ENCODE results near the gene KCNJ5.

KCNJ5 gene

DNA sequence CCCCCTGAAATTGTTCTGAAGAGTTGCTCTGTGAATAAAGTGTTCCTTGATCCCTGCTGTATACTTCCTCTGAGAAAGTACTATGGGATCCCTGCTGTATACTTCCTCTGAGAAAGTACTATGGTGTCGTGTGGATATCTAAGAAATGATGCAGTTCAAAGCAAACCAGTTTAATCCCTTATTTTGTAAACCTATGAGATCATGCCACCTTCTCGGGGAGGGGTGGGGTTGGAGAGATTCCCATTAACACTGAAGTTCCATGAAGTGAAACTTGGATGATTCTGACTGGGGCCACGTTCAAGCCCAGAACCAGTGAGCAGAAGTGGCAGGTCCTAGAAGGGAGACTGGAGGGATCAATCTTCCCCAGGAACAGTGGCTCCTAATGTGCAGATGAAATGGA, 64.5 kb downstream of the KCNJ5 start:
- Histone ChIP-seq H3K36me3 (ENCODE audit: insufficient read depth, low read length) (no peaks in the 10 kb centered on the region), H3K4me1 (ENCODE audit: control insufficient read depth, insufficient read depth, low read length, unreplicated experiment) (no peaks in the 10 kb centered on the region), H3K27me3 (ENCODE audit: insufficient read depth, low read length) (no peaks in the 10 kb centered on the region), H3K27ac (ENCODE audit: low read depth, low read length) (no peak overlapping the region), H3K79me2 (ENCODE audit: control insufficient read depth, insufficient read depth, low read length, unreplicated experiment) (no peaks in the 10 kb centered on the region), H2AFZ (ENCODE audit: low read length, unreplicated experiment) (no peak overlapping the region), H3K4me3 (ENCODE audit: low read depth, low read length) (no peak overlapping the region)

DNA sequence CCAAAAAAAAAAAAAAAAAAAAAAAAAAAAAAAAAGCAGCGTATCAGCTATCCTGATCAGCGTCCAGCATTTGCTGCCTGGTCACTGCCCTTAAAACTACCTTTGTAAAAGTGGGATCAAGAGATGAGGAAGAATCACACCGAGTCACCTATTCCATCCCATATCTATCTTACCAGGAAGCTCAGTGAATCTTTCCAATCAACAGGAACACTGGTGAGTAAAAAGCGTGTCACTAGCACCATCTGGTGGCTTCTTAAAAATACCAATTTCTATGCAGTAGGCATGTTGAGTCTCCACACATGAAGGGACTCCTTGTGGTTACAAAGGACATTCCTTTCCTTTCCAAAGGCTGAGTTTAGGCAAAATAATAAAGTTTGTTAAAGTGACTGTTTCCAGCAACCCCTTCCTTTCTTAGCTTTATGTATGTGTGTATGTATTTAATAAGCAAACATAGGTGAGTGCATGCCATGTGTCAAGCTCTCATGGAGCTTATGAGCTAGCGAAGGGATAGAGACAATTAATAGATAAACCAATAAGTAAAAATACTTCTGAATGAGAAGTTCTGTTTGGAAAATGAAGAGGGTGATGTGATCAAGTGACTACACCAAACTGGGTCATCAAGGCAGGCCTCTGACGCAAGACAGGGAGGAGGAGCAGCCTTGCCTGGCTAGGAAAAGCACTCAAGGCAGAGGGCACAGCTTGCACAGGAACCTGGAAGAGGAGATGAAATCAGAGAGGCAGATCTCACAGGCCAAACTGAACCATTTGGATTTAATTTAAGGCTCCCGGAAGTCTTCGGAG, 65.4 kb downstream of the KCNJ5 start:
- Histone ChIP-seq H2AFZ (ENCODE audit: low read length, unreplicated experiment) (no peak overlapping the region), H3K4me1 (ENCODE audit: control insufficient read depth, insufficient read depth, low read length, unreplicated experiment) (no peaks in the 10 kb centered on the region), H3K27ac (ENCODE audit: low read depth, low read length) (no peak overlapping the region), H3K36me3 (ENCODE audit: insufficient read depth, low read length) (no peaks in the 10 kb centered on the region), H3K27me3 (ENCODE audit: insufficient read depth, low read length) (no peaks in the 10 kb centered on the region), H3K79me2 (ENCODE audit: control insufficient read depth, insufficient read depth, low read length, unreplicated experiment) (no peaks in the 10 kb centered on the region), H3K4me3 (ENCODE audit: low read depth, low read length) (no peak overlapping the region)

DNA sequence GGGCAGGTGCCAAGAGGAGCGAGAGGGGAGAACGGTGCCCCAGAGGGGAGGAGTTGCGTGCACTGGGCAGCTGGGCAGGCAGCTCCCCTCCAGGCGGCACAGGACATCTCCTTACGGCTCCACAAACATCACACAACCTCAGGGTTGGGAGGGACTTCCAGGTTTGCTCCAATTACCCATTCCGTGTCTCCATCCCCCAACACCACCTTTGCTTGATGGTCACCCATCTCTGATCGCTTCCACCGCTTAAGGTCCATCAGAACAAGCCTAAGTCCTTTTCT, 66.0 kb downstream of the KCNJ5 start:
- no peaks in the 10 kb centered on the region for H3K27me3 ChIP-seq (ENCODE audit: insufficient read depth, low read length)
- H2AFZ ChIP-seq (ENCODE audit: low read length, unreplicated experiment), result no peak overlapping the region
- no peaks in the 10 kb centered on the region for H3K79me2 ChIP-seq (ENCODE audit: control insufficient read depth, insufficient read depth, low read length, unreplicated experiment)
- H3K27ac ChIP-seq (ENCODE audit: low read depth, low read length), result no peak overlapping the region
- H3K36me3 ChIP-seq (ENCODE audit: insufficient read depth, low read length), result no peaks in the 10 kb centered on the region
- no peaks in the 10 kb centered on the region for H3K4me1 ChIP-seq (ENCODE audit: control insufficient read depth, insufficient read depth, low read length, unreplicated experiment)
- H3K4me3 ChIP-seq (ENCODE audit: low read depth, low read length), result no peak overlapping the region

DNA sequence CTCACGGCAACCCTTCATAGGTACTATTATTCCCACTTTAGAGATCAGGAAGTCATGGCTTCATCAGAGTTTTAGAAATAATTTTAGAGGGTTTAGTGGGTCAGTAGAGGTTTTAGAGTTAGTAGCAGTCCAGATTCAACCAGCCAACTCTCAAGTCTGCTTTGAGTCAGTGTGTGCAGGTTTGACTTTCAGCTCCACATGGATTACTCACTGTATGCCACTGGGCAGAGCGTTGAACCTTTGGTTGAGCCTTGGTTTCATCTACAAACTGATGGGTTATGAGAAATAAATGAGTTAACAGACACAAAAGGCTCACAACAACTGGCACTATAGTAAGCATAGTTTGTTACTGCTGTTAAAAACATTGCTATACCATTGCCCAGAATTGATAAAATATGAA, 70.5 kb downstream of the KCNJ5 start:
- Histone ChIP-seq H3K4me1 (ENCODE audit: control insufficient read depth, insufficient read depth, low read length, unreplicated experiment) (no peaks in the 10 kb centered on the region), H3K27me3 (ENCODE audit: insufficient read depth, low read length) (no peaks in the 10 kb centered on the region), H3K36me3 (ENCODE audit: insufficient read depth, low read length) (no peaks in the 10 kb centered on the region), H3K79me2 (ENCODE audit: control insufficient read depth, insufficient read depth, low read length, unreplicated experiment) (no peaks in the 10 kb centered on the region), H3K27ac (ENCODE audit: low read depth, low read length) (no peak overlapping the region), H2AFZ (ENCODE audit: low read length, unreplicated experiment) (no peak overlapping the region), H3K4me3 (ENCODE audit: low read depth, low read length) (no peak overlapping the region)

DNA sequence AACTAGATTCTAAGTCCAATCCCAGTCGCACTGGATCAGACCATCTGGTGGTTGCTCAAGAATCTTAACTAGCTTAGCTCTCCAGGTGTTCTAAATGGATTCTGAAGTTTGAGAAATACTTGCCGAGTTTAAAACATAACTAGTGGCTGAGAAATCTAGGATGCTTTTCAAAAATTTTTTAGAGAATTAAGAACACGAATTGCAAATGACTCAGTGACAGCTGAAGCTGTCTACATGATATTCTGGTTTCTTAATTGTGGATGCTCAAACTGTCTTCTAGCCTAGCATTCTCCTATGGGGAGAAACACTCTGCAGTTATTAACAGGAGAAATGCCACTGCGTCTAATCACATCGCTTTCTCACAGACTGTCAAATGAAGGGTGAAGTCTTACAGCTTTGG, 71.7 kb downstream of the KCNJ5 start:
- Histone ChIP-seq H3K4me1 (ENCODE audit: control insufficient read depth, insufficient read depth, low read length, unreplicated experiment) (no peaks in the 10 kb centered on the region), H3K27ac (ENCODE audit: low read depth, low read length) (no peak overlapping the region), H3K27me3 (ENCODE audit: insufficient read depth, low read length) (no peaks in the 10 kb centered on the region), H3K4me3 (ENCODE audit: low read depth, low read length) (no peak overlapping the region), H3K36me3 (ENCODE audit: insufficient read depth, low read length) (no peaks in the 10 kb centered on the region), H3K79me2 (ENCODE audit: control insufficient read depth, insufficient read depth, low read length, unreplicated experiment) (no peaks in the 10 kb centered on the region), H2AFZ (ENCODE audit: low read length, unreplicated experiment) (no peak overlapping the region)

DNA sequence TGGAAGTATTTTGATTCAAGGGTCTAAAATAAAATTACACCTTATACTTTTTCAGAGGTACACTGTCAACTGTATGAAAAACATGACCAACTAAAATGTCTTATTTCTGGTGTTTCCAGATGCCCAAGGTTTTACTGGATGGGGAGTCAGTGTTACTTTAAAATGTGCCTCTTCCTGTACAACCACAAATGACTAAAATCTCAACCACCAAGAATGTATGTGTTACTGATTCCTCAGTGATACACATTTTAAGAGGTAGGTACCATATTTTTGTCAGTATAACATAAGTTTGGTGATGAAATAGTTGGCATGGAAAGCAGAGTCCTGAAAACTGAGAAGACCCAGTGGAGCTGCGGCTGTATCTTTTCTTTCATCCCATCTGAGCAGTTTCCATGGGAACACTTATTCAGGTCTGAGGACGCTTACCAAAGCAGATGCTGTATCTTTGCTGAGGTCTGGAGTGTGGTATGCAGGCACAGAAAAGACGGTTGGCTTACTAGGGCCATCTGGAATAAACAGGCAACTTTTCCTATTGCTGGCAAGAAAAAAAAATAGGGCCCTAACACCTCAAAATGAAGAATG, 72.7 kb downstream of the KCNJ5 start:
- no peak overlapping the region for H3K4me3 ChIP-seq (ENCODE audit: low read depth, low read length)
- H3K27ac ChIP-seq (ENCODE audit: low read depth, low read length), result no peak overlapping the region
- no peaks in the 10 kb centered on the region for H3K36me3 ChIP-seq (ENCODE audit: insufficient read depth, low read length)
- no peaks in the 10 kb centered on the region for H3K27me3 ChIP-seq (ENCODE audit: insufficient read depth, low read length)
- no peak overlapping the region for H2AFZ ChIP-seq (ENCODE audit: low read length, unreplicated experiment)
- no peaks in the 10 kb centered on the region for H3K4me1 ChIP-seq (ENCODE audit: control insufficient read depth, insufficient read depth, low read length, unreplicated experiment)
- no peaks in the 10 kb centered on the region for H3K79me2 ChIP-seq (ENCODE audit: control insufficient read depth, insufficient read depth, low read length, unreplicated experiment)

DNA sequence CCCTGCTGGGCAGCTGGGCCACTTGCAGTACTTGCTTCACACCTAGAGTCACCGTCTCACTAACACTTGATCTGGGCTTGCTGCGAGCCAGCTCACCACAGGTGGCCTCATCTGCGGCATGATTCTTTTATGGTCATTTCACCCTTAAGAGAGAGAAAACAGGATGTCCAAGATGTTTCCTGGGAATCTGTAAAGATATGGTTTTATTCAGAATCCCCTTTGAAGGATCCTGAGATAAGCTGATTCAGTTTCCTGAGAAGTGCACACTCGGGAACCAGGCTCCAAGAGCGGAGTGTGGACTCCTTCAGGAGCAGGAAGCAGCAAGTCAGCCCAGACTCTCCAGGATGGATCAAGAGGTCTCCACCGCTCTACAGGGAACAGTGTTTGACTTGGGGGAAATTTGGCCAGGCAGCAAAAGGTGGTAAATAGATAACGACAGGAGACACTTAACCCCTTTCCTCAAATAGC, 73.3 kb downstream of the KCNJ5 start:
- H3K27me3 ChIP-seq (ENCODE audit: insufficient read depth, low read length), result no peaks in the 10 kb centered on the region
- H2AFZ ChIP-seq (ENCODE audit: low read length, unreplicated experiment), result no peak overlapping the region
- no peaks in the 10 kb centered on the region for H3K36me3 ChIP-seq (ENCODE audit: insufficient read depth, low read length)
- H3K79me2 ChIP-seq (ENCODE audit: control insufficient read depth, insufficient read depth, low read length, unreplicated experiment), result no peaks in the 10 kb centered on the region
- H3K4me3 ChIP-seq (ENCODE audit: low read depth, low read length), result no peak overlapping the region
- no peaks in the 10 kb centered on the region for H3K4me1 ChIP-seq (ENCODE audit: control insufficient read depth, insufficient read depth, low read length, unreplicated experiment)
- H3K27ac ChIP-seq (ENCODE audit: low read depth, low read length), result no peak overlapping the region

DNA sequence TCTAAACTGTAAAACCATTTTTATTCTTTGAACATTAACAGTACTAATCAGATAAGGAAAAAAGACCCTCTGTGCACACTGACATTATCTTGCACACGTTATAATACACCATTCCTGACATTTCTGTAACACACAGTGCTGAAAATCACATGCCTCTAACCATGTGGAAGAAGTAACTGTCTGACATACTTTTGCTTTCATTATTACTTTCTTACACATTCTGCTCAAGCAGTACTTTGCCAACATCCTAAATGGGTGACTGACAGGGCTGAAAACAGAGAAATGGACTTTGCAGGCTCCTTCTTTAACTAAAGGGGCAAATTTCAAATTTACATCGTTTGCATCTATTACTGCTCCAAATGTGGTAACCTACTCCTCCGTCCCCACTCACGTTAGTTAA, 74.3 kb downstream of the KCNJ5 start:
- Histone ChIP-seq H3K79me2 (ENCODE audit: control insufficient read depth, insufficient read depth, low read length, unreplicated experiment) (no peaks in the 10 kb centered on the region), H3K4me1 (ENCODE audit: control insufficient read depth, insufficient read depth, low read length, unreplicated experiment) (no peaks in the 10 kb centered on the region), H3K4me3 (ENCODE audit: low read depth, low read length) (no peak overlapping the region), H3K27me3 (ENCODE audit: insufficient read depth, low read length) (no peaks in the 10 kb centered on the region), H2AFZ (ENCODE audit: low read length, unreplicated experiment) (no peak overlapping the region), H3K36me3 (ENCODE audit: insufficient read depth, low read length) (no peaks in the 10 kb centered on the region), H3K27ac (ENCODE audit: low read depth, low read length) (no peak overlapping the region)

DNA sequence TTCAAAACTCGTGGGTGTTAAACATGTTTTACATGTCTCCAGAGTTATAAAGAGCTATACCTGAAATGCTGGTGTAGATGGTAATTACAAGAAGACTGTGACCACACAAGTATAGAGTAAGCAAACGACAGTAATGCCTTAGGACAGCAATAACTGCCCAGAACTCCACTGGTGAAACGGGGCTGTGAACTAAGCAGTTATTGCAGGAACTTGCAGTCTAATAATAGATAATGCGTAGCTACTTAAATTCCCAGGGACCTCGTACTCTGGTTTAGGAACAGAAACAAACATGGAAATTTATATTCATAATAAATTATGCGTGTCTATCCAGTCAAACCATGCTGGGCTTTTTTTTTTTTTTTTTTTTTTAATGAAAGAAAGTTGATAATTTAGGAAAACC, 76.4 kb downstream of the KCNJ5 start:
- Histone ChIP-seq H3K27me3 (ENCODE audit: insufficient read depth, low read length) (no peaks in the 10 kb centered on the region), H3K4me1 (ENCODE audit: control insufficient read depth, insufficient read depth, low read length, unreplicated experiment) (no peaks in the 10 kb centered on the region), H3K36me3 (ENCODE audit: insufficient read depth, low read length) (peaks cover 4% of the 10 kb centered on the region; the same call in 1 of the 2 replicates), H2AFZ (ENCODE audit: low read length, unreplicated experiment) (no peak overlapping the region), H3K27ac (ENCODE audit: low read depth, low read length) (no peak overlapping the region), H3K79me2 (ENCODE audit: control insufficient read depth, insufficient read depth, low read length, unreplicated experiment) (no peaks in the 10 kb centered on the region), H3K4me3 (ENCODE audit: low read depth, low read length) (no peak overlapping the region)

DNA sequence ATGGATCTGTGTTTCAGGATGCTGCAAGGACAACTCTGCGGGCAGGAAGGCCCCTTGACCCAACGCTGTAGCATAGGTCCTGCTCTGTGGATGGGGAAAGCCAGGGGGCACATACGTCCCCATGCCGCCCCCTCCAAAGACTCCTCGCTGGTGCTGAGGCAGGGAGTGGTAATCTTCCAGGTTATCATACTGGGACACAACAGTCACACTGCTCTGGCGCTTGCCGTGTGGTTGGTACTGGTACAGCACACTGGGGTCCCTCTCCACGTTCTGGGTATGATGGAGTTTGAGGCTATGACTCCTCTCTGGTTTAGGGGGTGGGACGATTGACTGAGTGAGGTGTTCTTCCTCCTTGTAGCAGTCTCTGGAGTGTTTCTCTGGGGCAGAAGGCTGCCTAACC, 77.8 kb downstream of the KCNJ5 start:
- H3K27ac ChIP-seq (ENCODE audit: low read depth, low read length), result no peak overlapping the region
- no peak overlapping the region for H2AFZ ChIP-seq (ENCODE audit: low read length, unreplicated experiment)
- H3K36me3 ChIP-seq (ENCODE audit: insufficient read depth, low read length), result peaks cover 6% of the 10 kb centered on the region; the same call in 1 of the 2 replicates
- no peaks in the 10 kb centered on the region for H3K27me3 ChIP-seq (ENCODE audit: insufficient read depth, low read length)
- H3K4me1 ChIP-seq (ENCODE audit: control insufficient read depth, insufficient read depth, low read length, unreplicated experiment), result no peaks in the 10 kb centered on the region
- no peaks in the 10 kb centered on the region for H3K79me2 ChIP-seq (ENCODE audit: control insufficient read depth, insufficient read depth, low read length, unreplicated experiment)
- no peak overlapping the region for H3K4me3 ChIP-seq (ENCODE audit: low read depth, low read length)
